ENCODE data around the gene DOK7.

GRCh38 chr4:3533423-3533820, 70.3 kb downstream of the DOK7 start:
- TF ChIP-seq CTCF (IDR thresholded peaks at IDR 0.05) (no peak), POLR2A (IDR thresholded peaks at IDR 0.05) (no peak)
